Breast epithelium (tissue), 4 donors: ENCODE measurements around the gene CTNS. TPM values are rescaled to one million over a fixed set of nuclear protein-coding genes. Genes with fewer than 3 reads are reported as not detected.

Experiments
- DNase-seq, 2 donors: peaks; one replicate each; pipeline ENCODE4 v3.0.0-alpha.2; 2019; ENCODE audit warnings: low spot score in 2 of 2
- H3K27ac ChIP-seq, 2 donors: fragments of 200-600 bp; sonication (generic) in 1 of 2; one replicate each; pipeline ENCODE4 v1.5.1; 2016 to 2019; ENCODE audit warnings: mild to moderate bottlenecking in 1 of 2
- H3K27me3 ChIP-seq, 2 donors: fragments of 200-600 bp; sonication (generic) in 1 of 2; one replicate each; pipeline versions ENCODE4 v1.5.1 to v1.6.0; 2017 to 2019; ENCODE audit warnings: control low read depth in 1 of 2, mild to moderate bottlenecking in 1 of 2
- H3K36me3 ChIP-seq: fragments of 200-600 bp; one replicate; pipeline ENCODE4 v1.5.1; 2019
- H3K4me1 ChIP-seq, 2 donors: fragments of 200-600 bp; sonication (generic); one replicate each; pipeline ENCODE4 v1.5.1; 2016 to 2019; ENCODE audit warnings: control low read depth in 1 of 2
- H3K4me3 ChIP-seq, 3 donors: fragments of 200-600 bp; sonication (generic); 1 replicate in 2 of 3; 2 replicates in 1 of 3; pipeline ENCODE4 v1.5.1; 2016 to 2019; ENCODE audit warnings: mild to moderate bottlenecking in 3 of 3, moderate library complexity in 2 of 3
- H3K9me3 ChIP-seq, 2 donors: fragments of 200-600 bp; sonication (generic) in 1 of 2; one replicate each; pipeline ENCODE4 v1.5.1; 2016 to 2019; ENCODE audit warnings: control low read depth in 1 of 2
- POLR2A ChIP-seq: fragments of 450-650 bp; IDR thresholded peaks from one replicate; pipeline ENCODE4 v1.6.1; 2016; ENCODE audit warnings: antibody characterized with exemption, mild to moderate bottlenecking, moderate library complexity
- POLR2AphosphoS5 ChIP-seq, 3 donors: sonication (generic); formaldehyde crosslinking; IDR thresholded peaks; one replicate each; pipeline ENCODE4 v1.6.1; 2017; ENCODE audit warnings: antibody characterized with exemption in 3 of 3
- intact Hi-C: fragments of 100-400 bp; cut with DNase I; formaldehyde crosslinking; loops from one replicate; pipeline ENCODE4 v1.15.1; 2023; ENCODE audit warnings: low total_unique reads
- total RNA-seq, 3 donors: library from RNA; depleted of rRNA; stranded (reverse); fragments of >200 nt; gene quantifications; one replicate each; pipeline ENCODE4 v1.1.0, GENCODE V29; 2016
- TF ChIP-seq, protein P1 (sequence below), 3 donors: fragments of 450-650 bp; IDR thresholded peaks; one replicate each; pipeline ENCODE4 v1.5.1; 2016 to 2017; ENCODE audit warnings: antibody characterized with exemption in 3 of 3, mild to moderate bottlenecking in 3 of 3, moderate library complexity in 3 of 3

Gene CTNS
- total RNA-seq, 3 donors from 2014 or later = 20.0 to 31.0 (median 20.1) TPM

DNA sequence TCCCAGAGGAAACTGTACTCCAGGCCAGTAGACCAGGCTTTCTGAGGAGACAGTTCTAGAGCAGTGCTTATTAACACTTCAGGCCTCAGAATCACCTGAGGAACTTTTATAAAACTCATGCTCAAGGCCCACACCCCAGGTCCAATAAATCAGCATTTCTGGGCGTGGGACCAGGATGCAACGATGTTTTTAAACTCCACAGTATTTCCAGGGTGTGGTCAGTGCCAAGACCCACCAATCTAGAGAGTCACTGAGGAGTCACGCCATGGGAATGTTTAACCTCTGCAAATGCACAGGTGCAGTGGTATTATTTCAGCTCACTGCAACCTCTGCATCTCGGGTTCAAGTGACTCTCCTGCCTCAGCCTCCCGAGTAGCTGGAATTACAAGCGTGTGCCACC is 23.4 kb upstream of the CTNS start:
- DNase-seq = no peak
- Histone ChIP-seq H3K4me3 (no peak overlapping the region), H3K27ac (no peak overlapping the region), H3K4me1 (no peaks in the 10 kb centered on the region), H3K36me3 (peaks cover 8% of the 10 kb centered on the region), H3K27me3 (no peaks in the 10 kb centered on the region), H3K9me3 (no peaks in the 10 kb centered on the region)
- intact Hi-C loops = no loop called here
- TF ChIP-seq POLR2AphosphoS5 (IDR thresholded peaks at IDR 0.05) (no peak), POLR2A (no peak)
- TF ChIP-seq, protein P1, sequence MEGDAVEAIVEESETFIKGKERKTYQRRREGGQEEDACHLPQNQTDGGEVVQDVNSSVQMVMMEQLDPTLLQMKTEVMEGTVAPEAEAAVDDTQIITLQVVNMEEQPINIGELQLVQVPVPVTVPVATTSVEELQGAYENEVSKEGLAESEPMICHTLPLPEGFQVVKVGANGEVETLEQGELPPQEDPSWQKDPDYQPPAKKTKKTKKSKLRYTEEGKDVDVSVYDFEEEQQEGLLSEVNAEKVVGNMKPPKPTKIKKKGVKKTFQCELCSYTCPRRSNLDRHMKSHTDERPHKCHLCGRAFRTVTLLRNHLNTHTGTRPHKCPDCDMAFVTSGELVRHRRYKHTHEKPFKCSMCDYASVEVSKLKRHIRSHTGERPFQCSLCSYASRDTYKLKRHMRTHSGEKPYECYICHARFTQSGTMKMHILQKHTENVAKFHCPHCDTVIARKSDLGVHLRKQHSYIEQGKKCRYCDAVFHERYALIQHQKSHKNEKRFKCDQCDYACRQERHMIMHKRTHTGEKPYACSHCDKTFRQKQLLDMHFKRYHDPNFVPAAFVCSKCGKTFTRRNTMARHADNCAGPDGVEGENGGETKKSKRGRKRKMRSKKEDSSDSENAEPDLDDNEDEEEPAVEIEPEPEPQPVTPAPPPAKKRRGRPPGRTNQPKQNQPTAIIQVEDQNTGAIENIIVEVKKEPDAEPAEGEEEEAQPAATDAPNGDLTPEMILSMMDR (IDR thresholded peaks at IDR 0.05) = no peak

DNA sequence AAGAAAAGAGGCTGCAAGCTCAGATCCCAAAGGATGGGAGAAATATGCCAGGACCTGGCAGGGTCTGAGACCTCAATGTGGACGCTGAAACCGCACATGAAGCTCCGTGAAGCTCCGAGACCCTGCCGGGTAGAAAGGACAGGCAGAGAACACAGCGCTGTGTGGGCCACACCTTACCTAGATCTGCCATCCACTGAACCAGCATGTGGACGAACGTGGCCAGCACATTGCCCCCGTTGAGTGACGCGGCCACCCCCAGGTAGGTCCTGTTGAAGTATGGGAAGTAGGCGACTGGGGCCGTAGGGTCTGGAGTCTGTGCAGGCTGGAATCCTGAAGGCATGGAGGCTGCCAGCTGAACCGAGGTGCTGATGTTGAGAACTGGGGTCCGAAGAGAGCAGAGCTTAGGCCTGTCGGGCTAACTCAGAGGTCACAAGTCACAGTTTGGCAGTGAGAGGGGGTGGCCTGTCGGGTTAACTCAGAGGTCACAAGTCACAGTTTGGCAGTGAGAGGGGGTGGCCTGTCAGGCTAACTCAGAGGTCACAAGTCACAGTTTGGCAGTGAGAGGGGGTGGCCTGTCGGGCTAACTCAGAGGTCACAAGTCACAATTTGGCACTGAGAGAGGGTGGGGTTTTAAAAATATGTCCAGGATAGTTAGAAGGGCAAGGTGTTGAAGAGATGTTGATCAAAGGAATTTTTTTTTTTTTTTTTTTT is 21.2 kb upstream of the CTNS start:
- Histone ChIP-seq H3K27ac (no peak overlapping the region), H3K9me3 (no peaks in the 10 kb centered on the region), H3K27me3 (no peaks in the 10 kb centered on the region), H3K4me3 (no peak overlapping the region), H3K4me1 (no peaks in the 10 kb centered on the region), H3K36me3 (no peaks in the 10 kb centered on the region)
- TF ChIP-seq POLR2AphosphoS5 (IDR thresholded peaks at IDR 0.05) = no peak
- TF ChIP-seq POLR2A = no peak
- TF ChIP-seq, protein P1 (IDR thresholded peaks at IDR 0.05) = no peak
- no peak for DNase-seq
- intact Hi-C loops = no loop called here

DNA sequence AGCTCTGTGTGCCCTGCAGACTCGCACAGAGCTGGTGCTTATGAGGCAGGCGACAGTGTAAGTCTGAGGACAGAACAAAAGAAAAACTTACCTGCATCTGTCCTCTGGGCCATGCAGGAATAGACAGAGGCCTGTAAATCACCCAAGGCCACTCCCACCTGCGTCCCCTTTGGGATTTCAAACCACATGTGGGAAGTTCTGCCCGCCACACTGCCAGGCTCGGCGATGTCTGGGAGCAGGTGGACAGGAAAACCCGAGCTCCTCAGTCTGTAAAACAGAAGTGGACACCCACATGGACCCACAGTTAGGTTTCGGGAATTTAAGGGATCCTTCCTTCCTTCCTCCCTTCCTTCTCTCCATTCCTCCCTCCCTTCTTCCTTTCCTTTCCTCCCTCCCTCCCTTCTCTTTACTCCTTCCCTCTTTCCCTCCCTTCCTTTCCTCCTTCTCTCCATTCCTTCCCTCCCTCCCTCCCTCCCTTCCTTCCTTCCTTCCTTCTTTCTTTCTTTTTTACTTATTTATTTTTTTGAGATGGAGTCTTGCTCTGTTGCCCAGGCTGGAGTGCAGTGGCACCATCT is 15.3 kb upstream of the CTNS start:
- TF ChIP-seq POLR2A = no peak
- TF ChIP-seq, protein P1 (IDR thresholded peaks at IDR 0.05) = no peak
- no peak for TF ChIP-seq POLR2AphosphoS5 (IDR thresholded peaks at IDR 0.05)
- no peak overlapping the region for H3K27ac ChIP-seq
- DNase-seq = no peak
- intact Hi-C loops = no loop called here
- H3K36me3 ChIP-seq = peaks cover 11% of the 10 kb centered on the region
- no peak overlapping the region for H3K4me3 ChIP-seq
- no peaks in the 10 kb centered on the region for H3K4me1 ChIP-seq
- H3K27me3 ChIP-seq = no peaks in the 10 kb centered on the region
- no peaks in the 10 kb centered on the region for H3K9me3 ChIP-seq

DNA sequence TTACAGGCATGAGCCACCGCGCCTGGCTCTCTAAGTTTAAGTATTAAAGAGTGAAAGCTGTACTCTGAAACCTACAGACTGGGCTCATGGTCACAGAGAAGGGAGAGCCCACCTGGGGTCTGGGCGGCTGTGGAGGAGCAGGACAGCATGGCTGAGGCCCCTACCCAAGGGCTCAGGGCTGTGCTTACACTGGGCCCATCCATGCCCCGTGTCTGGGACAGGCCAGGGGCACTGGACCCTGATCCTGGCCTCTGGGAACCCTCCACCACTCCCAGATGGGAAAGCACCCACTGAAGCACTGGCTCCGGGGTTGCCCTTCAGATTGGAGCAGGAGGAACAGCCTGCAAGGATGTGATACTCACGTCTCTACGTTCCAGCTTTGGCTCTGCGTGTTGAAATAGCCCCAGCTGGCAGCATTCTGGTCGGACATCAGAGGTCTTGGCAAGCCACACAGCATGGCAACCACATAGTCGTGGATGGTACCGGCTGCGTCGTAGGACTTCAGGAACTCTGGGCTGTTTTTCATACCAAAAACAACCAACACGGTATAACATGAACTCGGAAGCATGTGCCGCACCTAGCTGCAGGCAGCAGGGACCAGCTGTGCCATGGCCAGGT is 13.5 kb upstream of the CTNS start:
- no peaks in the 10 kb centered on the region for H3K9me3 ChIP-seq
- no peak for DNase-seq
- no peaks in the 10 kb centered on the region for H3K4me1 ChIP-seq
- intact Hi-C loops = no loop called here
- TF ChIP-seq POLR2AphosphoS5 (IDR thresholded peaks at IDR 0.05) (no peak), POLR2A (no peak)
- TF ChIP-seq, protein P1 (IDR thresholded peaks at IDR 0.05) = no peak
- H3K27ac ChIP-seq = no peak overlapping the region
- no peak overlapping the region for H3K4me3 ChIP-seq
- H3K27me3 ChIP-seq = no peaks in the 10 kb centered on the region
- H3K36me3 ChIP-seq = peaks cover 11% of the 10 kb centered on the region
